Measurements from ENCODE around the gene MLH3.

The MLH3 gene

DNA sequence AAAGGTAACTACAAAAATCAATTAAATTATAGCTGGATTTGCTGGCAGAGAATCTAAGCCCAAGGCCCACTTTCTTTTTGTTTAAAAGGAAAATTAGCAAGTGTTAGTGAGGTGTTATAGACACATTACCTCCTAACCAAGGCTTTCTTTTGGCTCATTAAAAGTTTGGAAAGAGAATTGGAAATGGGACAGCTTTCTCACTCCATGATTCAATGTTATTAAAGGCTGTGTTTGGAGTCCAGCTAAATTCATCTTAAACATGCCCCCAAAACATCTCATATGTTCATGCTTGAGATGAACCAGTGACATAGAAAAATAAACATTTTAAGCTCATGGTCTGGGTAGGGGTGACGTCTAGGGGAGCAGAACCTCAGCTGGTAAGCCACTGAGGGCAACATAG lies 82.5 kb downstream of the MLH3 start:
- no peaks in the 10 kb centered on the region for H3K36me3 ChIP-seq (ENCODE audit: control insufficient read depth, insufficient read depth, low read length)
- H3K27ac ChIP-seq (ENCODE audit: low read depth, low read length), result no peak overlapping the region
- H3K4me3 ChIP-seq (ENCODE audit: low read length), result no peak overlapping the region
- no peaks in the 10 kb centered on the region for H3K4me1 ChIP-seq (ENCODE audit: control insufficient read depth, insufficient read depth, low read length)
- H3K9ac ChIP-seq (ENCODE audit: low read length), result no peak overlapping the region
- H3K27me3 ChIP-seq (ENCODE audit: control insufficient read depth, insufficient read depth, low read length), result no peaks in the 10 kb centered on the region

- Histone ChIP-seq H3K4me1 (ENCODE audit: control insufficient read depth, insufficient read depth, low read length) (no peaks in the 10 kb centered on the region), H3K4me3 (ENCODE audit: low read length) (no peak overlapping the region), H3K36me3 (ENCODE audit: control insufficient read depth, insufficient read depth, low read length) (no peaks in the 10 kb centered on the region), H3K27me3 (ENCODE audit: control insufficient read depth, insufficient read depth, low read length) (no peaks in the 10 kb centered on the region), H3K9ac (ENCODE audit: low read length) (no peak overlapping the region), H3K27ac (ENCODE audit: low read depth, low read length) (no peak overlapping the region)
Measured at GRCh38 chr14:74965486-74966153, 85.6 kb downstream of the MLH3 start.

GRCh38 chr14:74964787-74965485 lies 86.3 kb downstream of the MLH3 start:
- H3K27ac ChIP-seq (ENCODE audit: low read depth, low read length), result no peak overlapping the region
- H3K36me3 ChIP-seq (ENCODE audit: control insufficient read depth, insufficient read depth, low read length), result no peaks in the 10 kb centered on the region
- no peak overlapping the region for H3K4me3 ChIP-seq (ENCODE audit: low read length)
- H3K9ac ChIP-seq (ENCODE audit: low read length), result no peak overlapping the region
- H3K4me1 ChIP-seq (ENCODE audit: control insufficient read depth, insufficient read depth, low read length), result no peaks in the 10 kb centered on the region
- no peaks in the 10 kb centered on the region for H3K27me3 ChIP-seq (ENCODE audit: control insufficient read depth, insufficient read depth, low read length)
